Pulmonary artery endothelial cell (primary cell): Measurements from ENCODE around the gene APBA1. TPM values are rescaled to one million over a fixed set of nuclear protein-coding genes. Genes with fewer than 3 reads are reported as not detected.

ENCODE experiments used
- DNase-seq: peaks from one replicate; pipeline ENCODE4 v3.0.0-alpha.2; 2011; ENCODE audit warnings: low read depth, low spot score
- total RNA-seq: library from RNA; depleted of rRNA; stranded (reverse); fragments of >200 nt; gene quantifications from 2 replicates; pipeline ENCODE4 v1.2.3, GENCODE V29; 2014

Gene APBA1
- total RNA-seq, 1 donor from 2014 or later: 7.1 TPM

- no peak for DNase-seq
These were observed 136.8 kb downstream of the APBA1 start for GRCh38 chr9:69535286-69535832.

GRCh38 chr9:69532396-69532795, 139.8 kb downstream of the APBA1 start:
- no peak for DNase-seq

- no peak for DNase-seq
These were observed 144.7 kb downstream of the APBA1 start for GRCh38 chr9:69527454-69527853.

GRCh38 chr9:69526699-69527098, 145.5 kb downstream of the APBA1 start:
- DNase-seq: no peak

- no peak for DNase-seq
These were observed 152.5 kb downstream of the APBA1 start for GRCh38 chr9:69519470-69520240.

- no peak for DNase-seq
These were observed 155.5 kb downstream of the APBA1 start for GRCh38 chr9:69516353-69517322.

- no peak for DNase-seq
These were observed 156.4 kb downstream of the APBA1 start for GRCh38 chr9:69515810-69516209.

- no peak for DNase-seq
These were observed 158.9 kb downstream of the APBA1 start for GRCh38 chr9:69513141-69513820.

GRCh38 chr9:69504058-69504457, 168.1 kb downstream of the APBA1 start:
- no peak for DNase-seq

GRCh38 chr9:69502671-69503301, 169.4 kb downstream of the APBA1 start:
- peak; percentile 71 for DNase-seq

GRCh38 chr9:69500896-69501295, 171.3 kb downstream of the APBA1 start:
- no peak for DNase-seq

- DNase-seq: no peak
These were observed 172.2 kb downstream of the APBA1 start for GRCh38 chr9:69499959-69500358.

GRCh38 chr9:69499407-69499806, 172.8 kb downstream of the APBA1 start:
- no peak for DNase-seq

GRCh38 chr9:69498470-69498869, 173.7 kb downstream of the APBA1 start:
- DNase-seq: no peak

- DNase-seq: no peak
These were observed 174.4 kb downstream of the APBA1 start for GRCh38 chr9:69497816-69498215.

GRCh38 chr9:69496846-69497450, 175.2 kb downstream of the APBA1 start:
- DNase-seq: no peak

- DNase-seq: no peak
These were observed 176.9 kb downstream of the APBA1 start for GRCh38 chr9:69495296-69495695.

GRCh38 chr9:69494763-69495162, 177.4 kb downstream of the APBA1 start:
- no peak for DNase-seq

GRCh38 chr9:69494208-69494607, 178.0 kb downstream of the APBA1 start:
- DNase-seq: no peak

- no peak for DNase-seq
These were observed 185.7 kb downstream of the APBA1 start for GRCh38 chr9:69486498-69486897.

GRCh38 chr9:69485466-69485865, 186.7 kb downstream of the APBA1 start:
- no peak for DNase-seq
